GM12801 (cell line): ENCODE data around the gene SMOC2.

ENCODE experiments used
- TF ChIP-seq, protein P1 (sequence below): IDR thresholded peaks from one replicate; pipeline ENCODE4 v1.5.1; 2011; ENCODE audit warnings: control low read depth; ENCODE audit not compliant: insufficient read length; ENCODE audit errors: extremely low read depth

SMOC2 gene

DNA sequence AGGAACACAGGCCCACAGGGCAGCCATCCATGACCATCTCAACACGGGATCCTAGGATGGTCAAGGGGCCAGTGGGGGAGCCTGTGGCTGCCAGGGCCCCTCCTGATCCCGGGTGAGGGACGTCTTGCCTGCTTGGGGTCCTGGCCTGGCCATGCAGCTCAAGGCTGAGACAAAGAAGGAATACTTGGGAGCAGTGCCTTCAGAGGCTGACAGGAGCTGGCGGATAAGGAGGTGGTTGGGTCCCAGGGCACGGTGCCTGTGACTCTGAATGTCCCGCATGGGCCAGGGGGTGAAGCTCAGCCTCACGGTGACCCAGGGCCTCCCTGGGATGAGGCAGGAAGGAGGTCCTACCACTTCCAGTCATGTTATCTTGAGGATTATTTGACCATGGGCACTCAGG lies 95.2 kb downstream of the SMOC2 start:
- TF ChIP-seq, protein P1, sequence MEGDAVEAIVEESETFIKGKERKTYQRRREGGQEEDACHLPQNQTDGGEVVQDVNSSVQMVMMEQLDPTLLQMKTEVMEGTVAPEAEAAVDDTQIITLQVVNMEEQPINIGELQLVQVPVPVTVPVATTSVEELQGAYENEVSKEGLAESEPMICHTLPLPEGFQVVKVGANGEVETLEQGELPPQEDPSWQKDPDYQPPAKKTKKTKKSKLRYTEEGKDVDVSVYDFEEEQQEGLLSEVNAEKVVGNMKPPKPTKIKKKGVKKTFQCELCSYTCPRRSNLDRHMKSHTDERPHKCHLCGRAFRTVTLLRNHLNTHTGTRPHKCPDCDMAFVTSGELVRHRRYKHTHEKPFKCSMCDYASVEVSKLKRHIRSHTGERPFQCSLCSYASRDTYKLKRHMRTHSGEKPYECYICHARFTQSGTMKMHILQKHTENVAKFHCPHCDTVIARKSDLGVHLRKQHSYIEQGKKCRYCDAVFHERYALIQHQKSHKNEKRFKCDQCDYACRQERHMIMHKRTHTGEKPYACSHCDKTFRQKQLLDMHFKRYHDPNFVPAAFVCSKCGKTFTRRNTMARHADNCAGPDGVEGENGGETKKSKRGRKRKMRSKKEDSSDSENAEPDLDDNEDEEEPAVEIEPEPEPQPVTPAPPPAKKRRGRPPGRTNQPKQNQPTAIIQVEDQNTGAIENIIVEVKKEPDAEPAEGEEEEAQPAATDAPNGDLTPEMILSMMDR, result no peak

DNA sequence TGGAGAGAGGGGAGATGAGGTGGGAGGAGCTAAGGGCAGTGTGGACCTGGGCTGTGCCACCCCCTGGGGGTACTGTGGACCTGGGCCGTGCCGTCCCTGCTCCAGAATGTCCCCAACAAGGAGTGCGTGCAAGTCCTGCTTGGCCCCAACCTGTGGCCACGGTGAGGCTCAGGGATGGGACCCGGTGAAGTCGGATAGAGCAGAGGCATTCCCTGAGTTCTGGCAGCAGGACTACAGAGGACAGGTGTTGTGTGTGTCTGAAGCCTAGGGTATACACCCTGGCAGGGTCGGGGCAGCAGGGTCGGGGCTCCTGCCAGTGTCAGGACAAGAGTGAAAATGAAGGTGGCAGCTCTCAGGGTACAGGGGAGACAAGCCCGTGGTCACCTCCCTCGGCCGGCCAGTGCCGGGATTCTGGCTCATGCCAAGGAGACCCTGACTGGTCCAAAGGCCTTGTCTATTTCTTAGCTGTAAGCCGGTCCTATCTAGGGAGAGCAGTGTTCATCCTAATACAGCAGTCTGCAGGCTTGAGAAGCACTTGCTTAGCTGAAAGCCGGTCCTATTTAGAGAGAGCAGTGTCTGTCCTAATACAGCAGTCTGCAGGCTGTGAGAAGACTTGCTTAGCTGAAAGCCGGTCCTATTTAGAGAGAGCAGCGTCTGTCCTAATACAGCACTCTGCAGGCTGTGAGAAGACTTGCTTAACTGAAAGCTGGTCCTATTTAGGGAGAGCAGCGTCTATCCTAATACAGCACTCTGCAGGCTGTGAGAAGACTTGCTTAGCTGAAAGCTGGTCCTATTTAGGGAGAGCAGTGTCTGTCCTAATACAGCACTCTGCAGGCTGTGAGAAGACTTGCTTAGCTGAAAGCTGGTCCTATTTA lies 95.9 kb downstream of the SMOC2 start:
- TF ChIP-seq, protein P1, result no peak

DNA sequence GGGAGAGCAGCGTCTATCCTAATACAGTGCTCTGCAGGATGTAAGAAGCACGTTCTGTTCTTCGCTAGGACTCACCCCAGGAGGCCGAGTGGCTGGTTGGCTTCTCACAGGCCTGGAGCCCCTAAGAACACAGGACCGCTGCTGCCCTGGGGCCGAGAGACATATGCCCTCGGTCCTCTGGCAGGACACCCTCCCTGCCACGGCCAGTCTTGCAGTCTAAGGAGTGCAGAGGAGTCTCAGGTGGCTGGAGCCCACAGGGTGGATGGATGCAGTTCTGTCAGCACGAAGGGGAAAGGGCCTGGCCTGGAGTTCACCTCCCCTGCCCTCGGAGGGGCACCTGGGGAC lies 96.5 kb downstream of the SMOC2 start:
- TF ChIP-seq, protein P1, result no peak

DNA sequence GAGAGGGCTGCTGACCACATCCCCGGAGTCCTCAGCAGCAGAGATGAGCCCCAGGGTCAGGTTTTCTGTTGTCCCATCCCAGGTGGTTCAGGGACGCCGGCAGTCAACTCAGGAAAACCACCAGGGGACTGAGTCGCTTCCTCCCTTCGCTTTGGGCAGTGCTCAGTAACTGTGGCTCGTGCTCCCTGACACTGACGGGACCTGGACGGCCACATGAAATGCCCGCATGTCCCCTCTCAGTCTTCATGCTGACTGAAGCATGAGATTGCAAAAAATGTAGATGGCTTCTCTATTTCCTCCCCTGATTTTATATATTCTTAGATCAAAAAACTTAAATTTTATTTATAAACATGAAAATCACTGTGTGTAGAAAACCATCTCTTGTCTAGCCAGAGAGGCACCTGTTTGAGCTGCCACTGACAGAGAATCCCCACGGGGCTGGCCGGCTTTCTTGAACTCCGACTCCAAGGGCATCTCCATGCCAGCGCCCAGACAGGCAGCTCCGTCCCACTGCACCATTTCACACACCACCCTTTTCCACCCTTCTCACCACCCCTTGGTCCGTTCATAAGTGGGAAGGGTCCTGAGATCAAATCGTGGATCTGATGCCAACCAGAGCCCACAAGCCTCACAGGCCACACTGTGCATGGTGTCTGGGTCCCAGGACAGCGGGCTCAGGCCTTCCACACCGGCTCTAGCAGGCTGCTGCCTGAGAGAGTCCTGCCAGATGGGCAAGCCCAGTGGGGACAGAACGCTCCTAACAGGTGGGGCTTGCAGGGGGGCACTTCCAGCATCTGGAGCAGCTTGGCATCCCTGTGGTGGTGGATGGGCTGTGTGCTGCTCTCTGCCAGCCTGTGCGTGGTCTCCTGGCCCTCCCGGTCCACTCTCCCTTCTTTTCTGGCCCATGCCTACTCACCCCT lies 98.2 kb downstream of the SMOC2 start:
- TF ChIP-seq, protein P1, result no peak

DNA sequence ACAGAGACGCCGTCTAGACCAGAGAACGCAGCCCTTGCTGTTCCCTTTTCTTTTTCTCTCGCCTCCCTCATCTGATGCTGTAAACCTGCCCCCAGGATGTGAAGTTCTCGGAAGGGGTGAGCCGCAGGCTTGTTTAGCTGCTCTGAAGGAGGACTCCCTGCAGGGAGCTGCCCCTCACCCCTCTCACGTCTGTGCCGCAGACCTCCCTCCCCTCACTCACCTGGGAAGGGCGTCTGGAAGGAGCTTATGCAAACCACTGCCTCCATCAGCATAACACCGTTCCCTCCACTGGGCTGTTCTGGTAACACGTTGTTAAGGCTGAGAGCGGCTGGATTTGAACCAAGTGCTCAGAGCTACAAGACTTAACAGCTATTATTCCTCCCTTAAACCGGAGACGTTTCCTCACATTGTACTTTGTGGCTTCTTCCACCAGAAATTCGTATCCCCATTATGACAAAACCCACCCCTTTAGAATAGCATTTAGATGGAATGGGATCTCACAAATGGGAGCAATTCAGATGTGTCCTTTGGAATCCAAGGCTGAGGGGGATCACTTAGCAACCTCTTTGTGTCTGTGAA lies 99.8 kb downstream of the SMOC2 start:
- TF ChIP-seq, protein P1, result no peak

DNA sequence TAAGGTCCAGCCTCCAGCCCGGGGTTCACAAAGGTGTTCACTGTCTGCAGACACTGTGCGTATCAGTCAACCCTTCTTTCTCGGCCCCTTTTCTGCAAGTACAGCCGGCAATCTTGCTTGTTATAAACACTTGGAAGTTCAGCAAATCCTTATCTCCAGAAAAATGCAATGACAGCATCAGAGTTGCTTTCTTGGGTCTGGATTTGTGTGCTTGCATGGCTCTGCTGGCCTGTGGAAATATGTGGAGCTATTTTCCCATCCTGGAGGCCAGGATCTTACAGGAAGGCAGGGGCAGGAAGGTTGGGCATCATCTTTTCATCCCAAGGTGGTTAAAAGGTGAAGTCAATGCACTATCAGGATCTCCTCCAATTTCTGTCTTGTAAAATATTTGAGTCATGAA lies 100.3 kb downstream of the SMOC2 start:
- TF ChIP-seq, protein P1, result no peak

DNA sequence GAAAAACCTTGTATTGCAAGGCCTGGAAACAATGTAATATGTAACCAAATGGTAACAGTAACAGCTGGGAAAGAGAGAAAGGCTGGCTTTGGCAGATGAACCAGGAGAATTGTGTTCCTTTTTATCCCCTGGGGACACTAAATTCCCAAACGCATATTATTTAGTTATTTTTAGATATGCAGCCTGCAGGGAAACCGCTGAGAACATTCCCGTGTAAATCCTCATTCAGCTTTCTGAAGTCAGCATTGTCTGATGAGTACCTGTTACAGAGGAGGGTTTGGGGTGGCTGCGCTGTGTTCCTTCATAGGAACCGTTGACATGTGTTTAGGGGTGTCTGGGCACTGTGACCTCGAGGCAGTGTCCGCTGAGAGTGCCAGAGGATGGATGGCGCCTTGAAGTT lies 101.3 kb downstream of the SMOC2 start:
- TF ChIP-seq, protein P1, result no peak
